T-helper 1 cell (primary cell): ENCODE results near the gene TBC1D2.
"Not testable (repeated sequence)": the region's sequence is repeated elsewhere in the genome, so short reads cannot be mapped to it uniquely, and the experiment has no call there.

Experiments
- DNase-seq, 5 donors: peaks; one replicate each; pipeline ENCODE4 v3.0.0-alpha.2; 2012 to 2020
- total RNA-seq, 4 donors: gene quantifications; one replicate each; lab custom pipeline; 2026; lab: John Stamatoyannopoulos, UW

The TBC1D2 gene, protein sequence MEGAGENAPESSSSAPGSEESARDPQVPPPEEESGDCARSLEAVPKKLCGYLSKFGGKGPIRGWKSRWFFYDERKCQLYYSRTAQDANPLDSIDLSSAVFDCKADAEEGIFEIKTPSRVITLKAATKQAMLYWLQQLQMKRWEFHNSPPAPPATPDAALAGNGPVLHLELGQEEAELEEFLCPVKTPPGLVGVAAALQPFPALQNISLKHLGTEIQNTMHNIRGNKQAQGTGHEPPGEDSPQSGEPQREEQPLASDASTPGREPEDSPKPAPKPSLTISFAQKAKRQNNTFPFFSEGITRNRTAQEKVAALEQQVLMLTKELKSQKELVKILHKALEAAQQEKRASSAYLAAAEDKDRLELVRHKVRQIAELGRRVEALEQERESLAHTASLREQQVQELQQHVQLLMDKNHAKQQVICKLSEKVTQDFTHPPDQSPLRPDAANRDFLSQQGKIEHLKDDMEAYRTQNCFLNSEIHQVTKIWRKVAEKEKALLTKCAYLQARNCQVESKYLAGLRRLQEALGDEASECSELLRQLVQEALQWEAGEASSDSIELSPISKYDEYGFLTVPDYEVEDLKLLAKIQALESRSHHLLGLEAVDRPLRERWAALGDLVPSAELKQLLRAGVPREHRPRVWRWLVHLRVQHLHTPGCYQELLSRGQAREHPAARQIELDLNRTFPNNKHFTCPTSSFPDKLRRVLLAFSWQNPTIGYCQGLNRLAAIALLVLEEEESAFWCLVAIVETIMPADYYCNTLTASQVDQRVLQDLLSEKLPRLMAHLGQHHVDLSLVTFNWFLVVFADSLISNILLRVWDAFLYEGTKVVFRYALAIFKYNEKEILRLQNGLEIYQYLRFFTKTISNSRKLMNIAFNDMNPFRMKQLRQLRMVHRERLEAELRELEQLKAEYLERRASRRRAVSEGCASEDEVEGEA
- 7.2 to 11.2 (median 8.5) reads per million in 4 donors for total RNA-seq

DNA sequence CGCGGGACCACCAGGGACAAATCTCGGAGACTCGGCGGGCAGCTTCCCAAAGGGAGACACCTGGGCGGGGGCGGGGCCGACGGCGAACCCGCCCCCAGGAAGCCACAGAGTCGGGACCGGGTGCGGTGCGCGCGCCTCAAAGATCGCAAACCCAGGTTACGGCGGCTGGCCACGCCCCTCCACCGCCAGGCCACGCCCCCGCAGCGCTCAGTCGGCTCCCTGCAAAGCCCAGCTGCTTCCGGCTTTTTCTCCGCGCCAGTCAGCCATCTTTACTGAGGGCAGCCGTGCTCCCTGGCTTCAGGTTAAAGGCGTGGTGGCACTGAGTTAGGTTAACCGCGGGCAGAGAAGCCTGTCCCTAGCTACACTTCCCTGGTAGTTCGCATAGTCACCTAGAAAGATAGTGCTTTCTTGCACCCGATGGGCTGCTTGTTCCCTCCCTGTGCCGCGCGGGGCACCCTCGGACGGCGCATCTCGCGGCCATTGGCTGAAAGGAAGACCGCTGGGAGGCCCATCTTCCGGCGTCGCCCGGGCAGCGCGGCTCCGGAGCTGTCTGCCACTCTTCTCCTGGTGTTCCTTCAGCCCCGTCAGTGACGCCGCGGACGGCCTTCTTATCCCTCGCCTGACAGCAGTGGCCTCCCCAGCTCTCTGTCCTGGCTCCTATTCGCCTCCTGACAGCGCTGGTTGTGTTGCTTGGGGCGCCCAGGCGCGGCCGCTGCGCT, at the start of gene TBC1D2:
Gene TBC1D2, minus strand, starts transcription at position 72 of the 719 bp plus-strand sequence. CDS start 108 bp downstream, outside the sequence.
- DNase-seq = peak; percentile 96 to 98 (median 97)

DNA sequence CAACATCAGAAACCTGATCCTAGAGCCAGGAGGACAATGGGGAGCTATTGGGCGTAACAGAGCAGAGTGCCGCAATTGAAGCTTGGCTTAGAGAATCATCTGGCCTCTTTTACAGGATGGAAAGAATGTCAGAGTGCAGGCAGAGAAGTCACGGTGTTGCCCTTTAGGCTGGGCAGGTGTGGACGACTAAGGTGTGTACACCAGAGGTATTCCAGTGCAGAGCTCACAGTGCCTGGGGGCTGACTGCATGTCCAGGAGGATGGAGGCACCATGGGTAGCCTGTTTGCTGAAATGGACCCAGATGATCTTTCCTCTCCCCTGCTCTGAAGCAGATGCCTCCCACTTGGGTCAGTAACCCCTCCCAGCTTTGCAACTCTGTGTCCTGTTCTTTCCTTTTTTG, 48.9 kb upstream of the TBC1D2 start:
- DNase-seq = no peak

DNA sequence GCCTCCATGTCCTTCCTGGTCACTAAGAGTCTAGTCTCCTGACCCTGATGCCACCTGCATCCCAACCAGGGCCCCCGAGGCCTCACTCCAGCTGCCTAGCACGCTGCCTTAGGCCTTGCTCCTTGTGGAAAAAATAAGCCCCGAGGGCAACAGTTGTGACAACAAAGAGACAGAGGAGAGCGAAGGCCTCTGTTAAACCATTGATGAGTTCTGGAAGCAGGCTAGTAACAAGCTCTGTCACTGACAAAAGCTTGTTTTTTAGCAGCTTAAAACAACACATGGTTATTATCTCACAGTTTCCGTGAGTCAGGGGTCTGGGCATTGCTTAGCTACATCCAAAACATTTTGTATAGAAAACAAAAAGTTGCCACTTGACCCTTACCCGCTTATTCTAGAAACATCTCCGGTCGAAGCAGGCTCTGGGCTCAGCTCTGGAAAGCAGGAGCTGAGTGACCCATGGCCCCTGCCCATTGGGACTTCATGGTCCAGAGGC, 48.2 kb upstream of the TBC1D2 start:
- no peak for DNase-seq

DNA sequence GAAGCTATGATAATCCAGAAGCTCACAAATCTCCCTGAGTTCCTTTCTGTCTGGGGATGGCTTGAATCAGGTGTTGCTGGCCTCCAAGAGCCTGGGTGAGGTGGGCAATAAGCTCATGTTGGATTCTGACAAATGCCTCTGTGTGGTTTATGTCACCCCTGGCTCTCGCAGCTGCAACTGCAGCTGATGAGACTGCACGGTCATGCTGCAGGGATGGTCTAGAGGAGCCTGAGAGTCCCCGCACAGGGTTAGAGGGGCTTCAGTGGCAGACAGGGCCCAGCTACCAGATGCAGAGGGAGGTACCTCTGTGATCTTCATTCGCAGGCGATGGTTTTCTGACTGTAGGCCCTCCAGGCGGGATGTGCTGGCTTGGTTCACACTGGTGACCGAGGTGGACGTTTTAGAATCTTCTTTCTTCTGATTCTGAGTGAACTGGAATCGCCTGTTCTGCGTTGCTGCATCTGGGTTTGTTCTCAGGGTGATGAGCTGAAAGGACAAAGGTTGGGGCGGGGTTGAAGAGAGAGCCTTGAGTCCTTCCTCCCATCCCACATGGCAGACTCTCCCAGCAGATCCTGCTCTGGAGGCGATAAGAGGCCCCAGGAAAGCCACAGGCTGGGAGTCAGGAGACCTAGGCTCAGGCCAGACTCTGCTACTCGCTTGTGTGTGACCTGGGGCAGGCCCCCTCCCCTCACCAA, 47.6 kb upstream of the TBC1D2 start:
- DNase-seq = no peak

DNA sequence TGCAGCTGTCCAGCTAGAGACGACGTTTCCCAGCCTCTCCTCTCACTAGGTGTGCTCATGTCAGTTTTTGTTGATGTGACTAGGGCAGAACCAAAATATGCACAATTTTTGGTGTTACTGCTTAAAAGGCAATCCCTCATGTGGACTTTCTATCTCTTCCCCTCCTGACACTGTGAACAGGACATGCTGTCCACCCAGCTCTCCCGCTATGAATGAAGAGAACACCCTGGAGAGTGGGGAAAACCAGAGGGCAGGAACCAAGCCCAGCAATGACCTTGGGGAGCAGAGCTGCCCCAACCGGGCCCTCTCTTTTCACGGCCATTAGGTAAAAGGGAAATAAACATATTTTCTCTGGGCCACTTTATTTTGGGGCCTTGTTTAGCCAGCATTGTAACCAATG, 46.7 kb upstream of the TBC1D2 start:
- no peak for DNase-seq

DNA sequence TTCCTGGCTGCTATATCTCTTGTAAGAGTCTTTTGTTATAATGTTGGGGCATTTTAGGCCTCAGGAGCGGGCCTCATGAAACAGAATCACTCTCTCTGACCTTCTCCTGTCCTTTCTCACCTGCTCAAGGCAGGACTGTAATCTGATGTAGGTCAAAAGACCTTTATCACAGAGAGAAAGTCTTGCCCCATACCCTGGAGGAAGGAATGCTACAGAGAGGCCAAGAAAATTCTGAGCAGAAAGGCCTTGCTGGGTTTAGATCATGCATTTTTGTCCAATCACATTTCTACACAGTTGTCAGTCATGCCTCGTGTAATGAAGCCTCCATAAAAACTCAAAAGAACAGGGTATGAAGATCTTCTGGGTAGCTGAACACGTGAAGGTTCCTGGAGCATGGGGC, 45.2 kb upstream of the TBC1D2 start:
- DNase-seq = no peak

DNA sequence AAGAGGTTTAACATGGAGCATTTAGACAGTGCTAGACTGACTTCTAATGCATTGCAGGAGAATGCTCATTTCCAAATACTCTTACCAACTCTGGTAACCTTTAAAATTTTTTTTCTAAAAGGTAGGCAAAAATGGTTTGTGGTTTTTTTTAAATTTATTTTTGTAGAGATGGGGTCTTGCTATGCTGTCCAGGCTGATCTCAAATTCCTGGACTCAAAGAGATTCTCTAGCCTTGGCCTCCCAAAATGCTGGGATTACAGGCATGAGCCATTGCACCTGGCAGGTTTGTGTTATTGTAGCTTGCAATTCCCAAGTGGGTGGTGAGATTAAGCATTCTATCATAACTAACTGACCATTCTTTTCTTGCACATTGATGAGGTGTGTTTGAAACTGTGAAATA, 43.0 kb upstream of the TBC1D2 start:
- no peak for DNase-seq

DNA sequence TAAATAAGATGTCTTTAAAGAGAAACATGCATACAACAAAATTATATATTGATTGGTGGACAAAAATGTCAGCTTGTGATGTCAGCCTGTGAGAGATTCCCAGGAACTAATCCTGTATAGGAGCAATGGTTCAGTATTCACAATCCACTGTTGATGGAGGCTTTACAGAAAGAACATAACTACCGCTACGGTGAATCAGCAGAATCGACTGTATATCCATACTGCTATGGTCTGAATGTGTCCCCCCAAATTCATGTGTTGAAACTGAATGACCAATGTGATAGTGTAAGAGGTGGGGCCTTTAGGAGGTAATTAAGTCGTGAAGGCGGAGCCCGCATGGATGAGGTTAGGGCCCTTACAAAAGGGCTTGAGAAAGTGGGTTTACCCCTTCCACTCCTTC, 40.4 kb upstream of the TBC1D2 start:
- DNase-seq = no peak

DNA sequence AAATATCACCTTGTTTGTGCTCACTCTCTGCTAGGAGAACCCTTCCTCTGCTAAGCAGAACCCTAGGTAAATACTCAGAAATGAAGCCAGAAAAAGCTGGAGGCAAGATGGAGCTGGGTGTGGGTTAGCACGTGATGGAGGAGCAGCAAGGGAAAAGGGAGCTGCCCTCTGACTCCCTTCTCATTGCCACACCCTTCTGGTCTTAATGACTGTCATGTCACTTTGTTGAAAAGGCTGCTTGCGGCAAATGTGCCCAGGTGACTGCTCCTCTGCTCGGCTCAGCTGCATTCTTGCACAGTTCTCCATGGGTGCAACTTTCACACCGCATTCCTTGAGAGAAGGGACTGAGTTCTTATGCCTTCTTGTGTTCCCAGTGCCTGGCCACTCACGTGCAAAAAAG, 36.4 kb upstream of the TBC1D2 start:
- no peak for DNase-seq

DNA sequence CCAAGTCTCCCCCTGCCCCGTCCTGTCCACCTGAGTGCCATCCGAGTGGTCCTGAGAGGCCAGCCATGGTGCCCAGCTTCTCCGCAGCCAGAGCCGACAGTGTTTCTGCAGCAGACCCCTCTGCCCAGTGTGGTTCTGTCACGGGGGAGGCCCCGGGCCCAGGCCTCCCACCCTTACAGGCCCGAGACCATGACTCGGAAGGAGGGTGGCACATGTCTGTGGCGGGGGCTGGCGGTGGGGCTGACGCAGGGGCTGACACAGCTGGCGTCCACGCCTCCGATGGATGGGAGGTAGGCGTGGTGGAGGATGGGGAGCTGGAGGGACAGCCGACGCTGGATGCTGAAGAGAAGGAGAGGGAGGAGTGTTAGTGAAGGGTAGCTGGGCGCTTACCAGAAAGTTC, 35.0 kb upstream of the TBC1D2 start:
- no peak for DNase-seq

DNA sequence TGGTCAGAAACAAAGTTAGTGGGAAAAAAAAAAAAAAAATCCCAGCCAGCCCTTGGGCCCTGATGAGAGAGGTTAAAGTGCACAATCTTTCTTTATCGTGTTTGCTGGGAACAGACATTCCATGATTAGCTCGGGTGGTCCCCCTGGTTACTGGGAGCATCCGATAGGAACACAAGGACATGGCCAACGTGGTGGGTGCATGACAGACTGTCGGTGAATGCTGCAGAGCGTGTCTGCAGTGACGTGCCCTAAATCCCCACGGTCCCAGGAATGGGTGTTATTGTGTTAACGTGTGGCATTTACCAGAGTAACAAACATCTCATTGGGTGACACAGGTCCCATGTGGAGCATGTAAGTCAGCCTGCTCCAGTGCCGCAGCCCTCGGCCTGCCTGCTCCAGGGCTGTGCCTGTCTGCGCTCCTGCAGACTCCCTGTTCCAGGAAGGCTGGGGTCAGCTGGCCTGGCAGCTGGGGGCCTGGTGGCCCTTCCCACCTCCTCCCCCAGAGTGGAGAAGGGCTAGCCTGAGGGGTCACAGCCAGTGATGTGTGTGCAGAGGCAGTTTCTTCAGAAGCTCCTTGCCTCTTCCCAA, 34.3 kb upstream of the TBC1D2 start:
- DNase-seq = no peak

DNA sequence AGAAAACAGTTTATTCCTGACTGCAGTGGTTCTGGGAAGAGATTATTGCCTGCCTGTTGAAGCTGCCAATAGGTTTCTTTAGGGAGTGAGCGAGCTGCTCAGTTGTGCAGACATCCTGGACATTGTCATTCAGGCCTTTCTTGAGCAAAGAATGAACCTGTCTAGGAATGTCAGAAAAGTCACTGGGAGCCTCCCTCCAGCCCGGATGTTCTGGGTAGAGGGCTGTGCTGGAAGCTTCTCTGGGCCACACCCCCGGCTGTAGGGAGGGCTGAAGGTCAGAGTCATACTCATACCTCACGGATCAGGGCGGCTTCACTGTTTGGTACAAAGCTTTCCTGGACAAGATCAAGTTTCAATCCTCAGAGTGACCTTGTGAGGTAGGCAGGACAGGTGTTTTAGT, 33.4 kb upstream of the TBC1D2 start:
- DNase-seq = no peak

DNA sequence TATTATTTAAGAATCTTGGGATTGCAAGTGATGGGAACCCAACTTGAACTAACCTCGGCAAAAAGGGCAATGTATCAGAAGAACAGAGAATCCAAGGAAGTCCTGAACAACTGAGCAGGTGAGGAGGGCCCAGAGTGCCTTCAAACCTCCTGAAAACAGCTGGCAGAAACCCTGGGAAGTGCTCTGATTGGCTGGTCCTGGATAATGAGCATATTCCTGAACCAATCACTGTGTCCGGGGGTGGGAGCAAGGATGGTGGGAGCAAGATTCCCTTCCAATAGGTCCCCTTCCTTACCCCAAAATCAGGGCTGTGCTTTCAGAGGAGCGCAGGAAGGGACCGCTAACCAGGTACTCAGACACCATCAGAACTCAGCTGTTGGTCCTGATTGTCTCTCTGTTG, 31.9 kb upstream of the TBC1D2 start:
- DNase-seq = no peak

DNA sequence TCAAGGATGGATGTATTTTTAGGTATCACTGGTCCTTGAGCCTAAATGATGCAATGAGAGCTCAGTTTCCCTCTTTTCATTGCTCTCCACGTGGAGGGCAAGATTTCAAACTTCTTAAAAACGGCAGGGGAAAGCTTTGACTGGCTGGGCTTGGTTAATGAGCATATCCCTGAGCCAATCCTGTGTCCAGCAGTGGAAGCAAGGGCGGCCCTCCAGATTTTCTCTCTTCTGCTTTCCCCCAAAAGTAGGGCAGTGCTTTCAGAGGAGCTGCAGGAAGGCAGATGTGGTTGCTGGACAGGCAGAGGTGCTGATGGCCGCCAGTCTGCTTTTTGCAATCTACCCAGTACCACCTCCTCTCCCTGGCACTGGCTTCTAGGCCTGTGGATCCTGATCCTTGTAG, 30.0 kb upstream of the TBC1D2 start:
- no peak for DNase-seq

DNA sequence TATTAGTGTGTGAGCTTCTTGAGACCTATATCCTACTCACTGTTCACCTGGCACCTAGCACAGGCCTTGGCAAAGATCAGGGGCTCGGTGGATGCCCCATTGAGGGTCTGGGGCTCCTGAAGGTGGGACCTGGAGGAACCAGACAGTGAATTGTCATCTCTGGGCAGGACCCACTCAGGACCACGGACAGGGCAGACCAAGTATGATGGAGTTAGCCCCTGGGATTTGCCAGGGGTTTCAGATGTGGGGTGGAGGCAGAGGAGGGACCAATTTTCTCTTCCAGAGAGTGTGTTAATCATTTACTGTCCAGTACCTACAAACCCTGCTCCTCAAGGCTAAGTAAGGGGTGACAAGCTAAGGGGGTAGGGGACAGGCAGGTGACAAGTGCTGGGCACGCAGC, 29.3 kb upstream of the TBC1D2 start:
- no peak for DNase-seq

DNA sequence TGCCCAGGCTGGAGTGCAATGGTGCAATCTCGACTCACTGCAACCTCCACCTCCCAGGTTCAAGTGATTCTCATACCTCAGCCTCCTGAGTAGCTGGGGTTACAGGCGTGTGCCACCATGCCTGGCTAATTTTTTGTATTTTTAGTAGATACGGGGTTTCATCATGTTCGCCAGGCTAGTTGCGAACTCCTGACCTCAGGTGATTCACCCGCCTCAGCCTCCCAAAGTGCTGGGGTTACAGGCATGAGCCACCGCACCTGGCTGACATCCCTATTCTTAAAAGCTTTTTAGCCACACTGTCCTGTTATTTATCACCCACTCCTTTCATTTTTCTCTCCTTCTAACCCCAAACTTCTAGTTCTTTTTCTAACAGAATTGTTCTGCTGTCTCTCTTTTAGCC, 27.7 kb upstream of the TBC1D2 start:
- not testable (repeated sequence) for DNase-seq

DNA sequence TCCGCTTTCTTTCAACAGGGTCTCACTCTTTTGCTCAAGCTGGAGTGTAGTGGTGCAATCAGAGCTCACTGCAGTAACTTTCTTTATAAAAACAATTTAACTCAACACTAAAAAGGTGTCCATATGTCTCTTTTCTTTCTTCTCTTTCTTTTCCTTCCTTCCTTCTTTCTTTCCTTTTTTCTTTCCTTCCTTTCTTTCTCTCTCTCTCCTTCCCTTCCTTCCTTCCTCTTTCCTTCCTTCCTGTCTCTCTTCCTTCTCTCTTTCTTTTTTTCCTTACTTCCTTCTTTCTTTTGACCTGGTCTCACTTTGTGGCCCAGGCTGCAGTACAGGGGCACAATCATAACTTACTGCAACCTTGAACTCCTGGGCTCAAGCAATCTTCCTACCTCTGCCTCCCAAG, 25.8 kb upstream of the TBC1D2 start:
- no peak for DNase-seq

DNA sequence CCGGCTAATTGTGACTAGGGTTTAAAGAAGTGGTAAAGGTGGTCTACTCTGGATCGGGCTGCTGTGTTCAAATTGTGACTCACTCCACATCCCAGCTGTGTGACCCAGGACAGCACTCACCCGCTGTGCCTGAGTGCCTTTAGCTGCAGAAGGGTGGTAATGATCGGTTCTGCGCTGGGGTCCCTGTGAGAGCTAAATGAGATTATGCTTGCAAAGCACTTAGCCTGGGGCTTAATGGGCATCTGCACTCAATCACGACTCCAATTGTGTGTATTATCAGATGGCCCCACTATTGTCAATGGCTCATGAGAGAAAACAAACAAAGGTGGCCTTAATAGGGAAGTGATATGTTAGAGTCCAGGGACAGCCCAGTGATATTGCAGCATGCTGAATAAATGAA, 25.1 kb upstream of the TBC1D2 start:
- no peak for DNase-seq

DNA sequence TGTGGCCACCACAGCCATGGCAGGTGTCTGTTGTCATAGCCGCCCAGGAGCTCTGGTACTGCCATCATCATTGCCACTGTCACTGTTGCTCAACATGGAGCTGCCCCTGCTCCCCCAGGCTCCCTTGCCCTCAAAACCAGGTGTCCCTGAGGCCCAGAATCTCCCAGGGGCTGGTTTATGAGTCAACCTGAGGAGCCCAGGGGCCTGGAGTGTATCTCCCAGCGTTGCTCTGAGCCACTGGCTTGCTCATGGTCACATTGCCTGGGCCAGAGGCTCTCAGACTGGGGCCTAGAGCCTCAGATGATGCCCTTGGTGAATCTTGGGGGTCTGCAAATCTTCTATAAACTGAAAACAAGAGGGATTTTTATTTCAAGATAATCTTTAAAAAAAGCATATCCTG, 24.7 kb upstream of the TBC1D2 start:
- no peak for DNase-seq

DNA sequence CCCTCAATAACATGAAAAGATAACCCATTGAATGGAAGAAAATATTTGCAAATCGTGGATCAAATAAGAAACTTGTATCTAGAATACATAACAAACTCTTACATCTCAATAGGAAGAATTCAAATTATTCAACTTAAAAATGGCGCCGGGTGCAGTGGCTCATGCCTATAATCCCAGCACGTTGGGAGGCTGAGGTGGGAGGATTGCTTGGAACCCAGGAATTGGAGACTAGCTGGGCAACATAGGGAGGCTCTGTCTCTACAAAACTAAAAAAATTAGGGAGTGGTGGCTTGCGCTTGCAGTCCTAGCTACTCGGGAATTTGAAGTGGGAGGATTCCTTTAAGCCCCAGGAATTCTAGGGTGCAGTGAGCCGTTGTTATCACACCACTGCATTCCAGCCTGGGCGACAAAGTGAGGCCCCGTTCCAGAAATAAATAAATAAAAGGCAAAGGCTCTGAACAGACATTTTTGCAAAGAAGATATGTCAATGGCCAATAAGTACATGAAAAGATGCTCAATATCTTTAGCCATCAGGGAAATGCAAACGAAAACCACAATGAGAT, 21.5 kb upstream of the TBC1D2 start:
- DNase-seq = no peak

DNA sequence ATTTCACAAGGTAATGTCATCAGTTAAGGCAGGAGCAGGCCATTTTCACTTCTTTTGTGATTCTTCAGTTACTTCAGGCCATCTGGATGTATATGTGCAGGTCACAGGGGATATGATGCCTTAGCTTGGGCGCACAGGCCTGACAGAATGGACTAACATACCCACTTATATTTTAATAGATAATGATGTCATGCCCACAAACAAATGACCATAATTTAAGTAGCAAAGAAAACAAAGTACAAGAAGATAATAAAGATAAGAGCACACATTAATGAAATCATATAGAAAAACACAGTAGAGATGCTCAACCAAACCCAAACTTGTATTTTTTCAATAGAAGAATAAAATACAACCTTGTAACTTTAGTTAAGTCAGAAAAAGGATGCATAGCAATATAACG, 19.7 kb upstream of the TBC1D2 start:
- no peak for DNase-seq

DNA sequence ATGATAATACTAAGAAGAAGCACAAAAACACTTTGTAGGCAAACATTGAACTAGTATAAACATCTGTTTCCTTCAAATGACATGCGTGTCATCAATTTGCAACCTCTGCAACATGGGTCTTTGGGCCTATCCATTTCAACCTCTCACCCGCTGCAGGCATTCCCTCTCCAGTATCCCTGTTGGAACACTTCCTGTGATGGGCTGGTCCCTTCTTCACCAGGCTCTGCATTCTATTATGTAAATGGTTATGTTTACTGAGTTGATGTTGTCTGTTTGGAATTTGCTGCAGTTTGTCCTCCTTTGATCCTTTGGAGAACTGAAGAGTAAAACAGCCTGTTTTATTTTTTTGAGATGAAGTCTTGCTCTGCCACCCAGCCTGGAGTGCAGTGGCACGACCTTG, 16.6 kb upstream of the TBC1D2 start:
- DNase-seq = no peak
